ENCODE results near the gene IL3.

Gene IL3

GRCh38 chr5:132054031-132054696 lies 6.3 kb upstream of the IL3 start:
- TF ChIP-seq CTCF (IDR thresholded peaks at IDR 0.05; ENCODE audit: low read depth, low read length) = no peak
- no peak overlapping the region for H3K4me3 ChIP-seq (ENCODE audit: low read depth, low read length)

GRCh38 chr5:132054697-132055440 lies 5.6 kb upstream of the IL3 start:
- TF ChIP-seq CTCF (IDR thresholded peaks at IDR 0.05; ENCODE audit: low read depth, low read length) = no peak
- no peak overlapping the region for H3K4me3 ChIP-seq (ENCODE audit: low read depth, low read length)

- H3K4me3 ChIP-seq (ENCODE audit: low read depth, low read length) = no peak overlapping the region
- no peak for TF ChIP-seq CTCF (IDR thresholded peaks at IDR 0.05; ENCODE audit: low read depth, low read length)
Measured at GRCh38 chr5:132055441-132055807, 5.0 kb upstream of the IL3 start.

- no peak overlapping the region for H3K4me3 ChIP-seq (ENCODE audit: low read depth, low read length)
- no peak for TF ChIP-seq CTCF (IDR thresholded peaks at IDR 0.05; ENCODE audit: low read depth, low read length)
Measured at GRCh38 chr5:132055808-132056609, 4.4 kb upstream of the IL3 start.

GRCh38 chr5:132056610-132057497 lies 3.6 kb upstream of the IL3 start:
- H3K4me3 ChIP-seq (ENCODE audit: low read depth, low read length) = no peak overlapping the region
- no peak for TF ChIP-seq CTCF (IDR thresholded peaks at IDR 0.05; ENCODE audit: low read depth, low read length)

- no peak overlapping the region for H3K4me3 ChIP-seq (ENCODE audit: low read depth, low read length)
- no peak for TF ChIP-seq CTCF (IDR thresholded peaks at IDR 0.05; ENCODE audit: low read depth, low read length)
Measured at GRCh38 chr5:132057498-132058255, 2.8 kb upstream of the IL3 start.
